Gastroesophageal sphincter (tissue), 3 donors: ENCODE results near the gene RABGAP1.

Experiments used
- CTCF ChIP-seq, 4 experiments: fragments of 200-600 bp in 2 of 4; fragments of 450-650 bp in 2 of 4; sonication (generic) in 1 of 4; IDR thresholded peaks; one replicate each; pipeline ENCODE4 v1.5.1; 2017 to 2019; ENCODE audit warnings: antibody characterized with exemption in 4 of 4, mild to moderate bottlenecking in 2 of 4, moderate library complexity in 2 of 4
- POLR2AphosphoS5 ChIP-seq: sonication (generic); formaldehyde crosslinking; IDR thresholded peaks from one replicate; pipeline ENCODE4 v1.6.1; 2017; ENCODE audit warnings: antibody characterized with exemption

- TF ChIP-seq CTCF (IDR thresholded peaks at IDR 0.05) (no peak), POLR2AphosphoS5 (no peak)
These were observed 47.3 kb downstream of the RABGAP1 start for GRCh38 chr9:122988141-122988540.
